ENCODE data around the gene DDX47.

GRCh38 chr12:12764824-12765223 is 48.3 kb upstream of the DDX47 start:
- TF ChIP-seq, protein P1, sequence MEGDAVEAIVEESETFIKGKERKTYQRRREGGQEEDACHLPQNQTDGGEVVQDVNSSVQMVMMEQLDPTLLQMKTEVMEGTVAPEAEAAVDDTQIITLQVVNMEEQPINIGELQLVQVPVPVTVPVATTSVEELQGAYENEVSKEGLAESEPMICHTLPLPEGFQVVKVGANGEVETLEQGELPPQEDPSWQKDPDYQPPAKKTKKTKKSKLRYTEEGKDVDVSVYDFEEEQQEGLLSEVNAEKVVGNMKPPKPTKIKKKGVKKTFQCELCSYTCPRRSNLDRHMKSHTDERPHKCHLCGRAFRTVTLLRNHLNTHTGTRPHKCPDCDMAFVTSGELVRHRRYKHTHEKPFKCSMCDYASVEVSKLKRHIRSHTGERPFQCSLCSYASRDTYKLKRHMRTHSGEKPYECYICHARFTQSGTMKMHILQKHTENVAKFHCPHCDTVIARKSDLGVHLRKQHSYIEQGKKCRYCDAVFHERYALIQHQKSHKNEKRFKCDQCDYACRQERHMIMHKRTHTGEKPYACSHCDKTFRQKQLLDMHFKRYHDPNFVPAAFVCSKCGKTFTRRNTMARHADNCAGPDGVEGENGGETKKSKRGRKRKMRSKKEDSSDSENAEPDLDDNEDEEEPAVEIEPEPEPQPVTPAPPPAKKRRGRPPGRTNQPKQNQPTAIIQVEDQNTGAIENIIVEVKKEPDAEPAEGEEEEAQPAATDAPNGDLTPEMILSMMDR (IDR thresholded peaks at IDR 0.05) = no peak
- TF ChIP-seq TCF7L2 (IDR thresholded peaks at IDR 0.05; ENCODE audit: low read depth, low read length) = no peak
